ENCODE data around the gene TIMM10B.

Gene TIMM10B

GRCh38 chr11:6481012-6481923 lies at the start of gene TIMM10B, which contains the start of gene ARFIP2:
Gene TIMM10B, plus strand, starts transcription at chr11:6481501. Its CDS starts 16 bp downstream, at chr11:6481517.
Gene ARFIP2, minus strand, starts transcription at chr11:6481331. Its CDS starts 910 bp downstream, at chr11:6480421.
- peak; percentile 100 for DNase-seq

GRCh38 chr11:6431861-6432260 lies 49.4 kb upstream of the TIMM10B start:
- DNase-seq, result no peak

GRCh38 chr11:6433998-6434660 lies 47.2 kb upstream of the TIMM10B start:
- DNase-seq, result no peak

GRCh38 chr11:6437423-6437822 lies 43.9 kb upstream of the TIMM10B start:
- no peak for DNase-seq

GRCh38 chr11:6437993-6438392 lies 43.3 kb upstream of the TIMM10B start:
- DNase-seq, result peak; percentile 74

GRCh38 chr11:6438979-6439571 lies 42.2 kb upstream of the TIMM10B start:
- peak; percentile 85 for DNase-seq

GRCh38 chr11:6440906-6441358 lies 40.4 kb upstream of the TIMM10B start, which contains the start of gene HPX:
Gene HPX, minus strand, starts transcription at chr11:6440987. Its CDS starts 24 bp downstream, at chr11:6440963.
- no peak for DNase-seq

GRCh38 chr11:6442441-6442840 lies 38.9 kb upstream of the TIMM10B start:
- no peak for DNase-seq

GRCh38 chr11:6443269-6444003 lies 37.9 kb upstream of the TIMM10B start:
- peak; percentile 78 for DNase-seq

GRCh38 chr11:6448574-6448973 lies 32.7 kb upstream of the TIMM10B start:
- DNase-seq, result no peak

- no peak for DNase-seq
Measured at GRCh38 chr11:6452219-6452618, 29.1 kb upstream of the TIMM10B start.

GRCh38 chr11:6453152-6453551 lies 28.1 kb upstream of the TIMM10B start:
- no peak for DNase-seq

GRCh38 chr11:6455070-6455469 lies 26.2 kb upstream of the TIMM10B start:
- DNase-seq, result no peak

- no peak for DNase-seq
Measured at GRCh38 chr11:6456361-6457073, 24.8 kb upstream of the TIMM10B start.

GRCh38 chr11:6457581-6458320 lies 23.6 kb upstream of the TIMM10B start:
- no peak for DNase-seq

GRCh38 chr11:6458352-6459098 lies 22.8 kb upstream of the TIMM10B start:
- no peak for DNase-seq

- DNase-seq, result no peak
Measured at GRCh38 chr11:6459099-6459450, 22.2 kb upstream of the TIMM10B start.

- DNase-seq, result peak; percentile 92
Measured at GRCh38 chr11:6468712-6469495, 12.4 kb upstream of the TIMM10B start.

GRCh38 chr11:6469599-6469998 lies 11.7 kb upstream of the TIMM10B start:
- no peak for DNase-seq

GRCh38 chr11:6472934-6473333 lies 8.4 kb upstream of the TIMM10B start:
- DNase-seq, result no peak
